Thoracic aorta (tissue), 2 donors: Measurements from ENCODE around the gene C8A. TPM values are rescaled to one million over a fixed set of nuclear protein-coding genes. Genes with fewer than 3 reads are reported as not detected.

Experiments
- ATAC-seq: fragments of 150-250 bp; one replicate; pipeline ENCODE4 v1.8.0; 2017; ENCODE audit warnings: low read depth; ENCODE audit not compliant: insufficient number of reproducible peaks, low FRiP score
- DNase-seq: peaks from one replicate; pipeline ENCODE4 v3.0.0-alpha.2; 2020; ENCODE audit warnings: low spot score
- H3K27ac ChIP-seq, 2 donors: fragments of 200-600 bp; sonication (generic); 1 replicate in 1 of 2; 2 replicates in 1 of 2; pipeline ENCODE4 v1.5.1; 2016; ENCODE audit warnings: mild to moderate bottlenecking in 2 of 2, moderate library complexity in 2 of 2
- H3K27me3 ChIP-seq: fragments of 200-600 bp; sonication (generic); replicated peaks from 2 replicates; pipeline ENCODE4 v1.6.0; 2016; ENCODE audit warnings: mild to moderate bottlenecking; ENCODE audit not compliant: insufficient read depth
- H3K36me3 ChIP-seq: fragments of 200-600 bp; sonication (generic); one replicate; pipeline ENCODE4 v1.5.1; 2016
- H3K4me1 ChIP-seq, 2 donors: fragments of 200-600 bp; sonication (generic); 1 replicate in 1 of 2; 2 replicates in 1 of 2; pipeline versions ENCODE4 v1.5.1 to v1.6.0; 2016; ENCODE audit warnings: low read depth in 2 of 2, mild to moderate bottlenecking in 1 of 2; ENCODE audit not compliant: control insufficient read depth in 1 of 2
- H3K4me3 ChIP-seq: fragments of 200-600 bp; sonication (generic); 2 replicates; pipeline ENCODE4 v1.5.1; 2016; ENCODE audit warnings: mild to moderate bottlenecking
- H3K9me3 ChIP-seq: fragments of 200-600 bp; sonication (generic); 2 replicates; pipeline ENCODE4 v1.5.1; 2016
- total RNA-seq, 2 donors: library from RNA; depleted of rRNA; stranded (reverse); fragments of >200 nt; gene quantifications; one replicate each; pipeline versions ENCODE4 v1.1.0 to v1.2.3, GENCODE V29; 2016
- TF ChIP-seq, protein P1 (sequence below): fragments of 200-600 bp; sonication (generic); IDR thresholded peaks from one replicate; pipeline ENCODE4 v1.5.1; 2019; ENCODE audit warnings: antibody characterized with exemption

C8A gene
- total RNA-seq, 2 donors from 2014 or later, result not detected

DNA sequence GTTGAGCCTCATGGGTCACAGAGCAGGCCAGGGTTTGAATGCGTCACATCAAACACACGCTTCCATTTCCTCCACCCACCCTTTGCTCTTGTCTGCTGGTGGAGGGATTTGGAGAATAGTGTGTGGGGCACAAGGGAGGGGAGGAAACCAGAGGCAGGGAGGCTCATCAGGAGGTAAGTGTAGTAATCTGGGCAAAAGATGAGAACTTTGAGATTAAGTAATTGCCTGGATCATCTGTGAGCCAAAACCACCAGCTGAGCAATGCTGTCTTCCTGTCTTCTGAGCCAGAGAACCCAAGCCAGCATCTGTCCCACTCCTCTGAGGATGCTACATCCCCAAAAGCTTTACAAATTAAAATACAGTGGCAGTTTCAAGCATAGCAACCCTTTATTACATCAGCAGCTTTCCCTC is 66.0 kb downstream of the C8A start:
- H3K9me3 ChIP-seq, result no peaks in the 10 kb centered on the region
- ATAC-seq (no peak), DNase-seq (no peak)
- no peaks in the 10 kb centered on the region for H3K27me3 ChIP-seq
- H3K36me3 ChIP-seq, result no peaks in the 10 kb centered on the region
- H3K27ac ChIP-seq, result no peak overlapping the region
- no peak overlapping the region for H3K4me3 ChIP-seq
- TF ChIP-seq, protein P1, sequence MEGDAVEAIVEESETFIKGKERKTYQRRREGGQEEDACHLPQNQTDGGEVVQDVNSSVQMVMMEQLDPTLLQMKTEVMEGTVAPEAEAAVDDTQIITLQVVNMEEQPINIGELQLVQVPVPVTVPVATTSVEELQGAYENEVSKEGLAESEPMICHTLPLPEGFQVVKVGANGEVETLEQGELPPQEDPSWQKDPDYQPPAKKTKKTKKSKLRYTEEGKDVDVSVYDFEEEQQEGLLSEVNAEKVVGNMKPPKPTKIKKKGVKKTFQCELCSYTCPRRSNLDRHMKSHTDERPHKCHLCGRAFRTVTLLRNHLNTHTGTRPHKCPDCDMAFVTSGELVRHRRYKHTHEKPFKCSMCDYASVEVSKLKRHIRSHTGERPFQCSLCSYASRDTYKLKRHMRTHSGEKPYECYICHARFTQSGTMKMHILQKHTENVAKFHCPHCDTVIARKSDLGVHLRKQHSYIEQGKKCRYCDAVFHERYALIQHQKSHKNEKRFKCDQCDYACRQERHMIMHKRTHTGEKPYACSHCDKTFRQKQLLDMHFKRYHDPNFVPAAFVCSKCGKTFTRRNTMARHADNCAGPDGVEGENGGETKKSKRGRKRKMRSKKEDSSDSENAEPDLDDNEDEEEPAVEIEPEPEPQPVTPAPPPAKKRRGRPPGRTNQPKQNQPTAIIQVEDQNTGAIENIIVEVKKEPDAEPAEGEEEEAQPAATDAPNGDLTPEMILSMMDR, result no peak
- H3K4me1 ChIP-seq, result no peaks in the 10 kb centered on the region

DNA sequence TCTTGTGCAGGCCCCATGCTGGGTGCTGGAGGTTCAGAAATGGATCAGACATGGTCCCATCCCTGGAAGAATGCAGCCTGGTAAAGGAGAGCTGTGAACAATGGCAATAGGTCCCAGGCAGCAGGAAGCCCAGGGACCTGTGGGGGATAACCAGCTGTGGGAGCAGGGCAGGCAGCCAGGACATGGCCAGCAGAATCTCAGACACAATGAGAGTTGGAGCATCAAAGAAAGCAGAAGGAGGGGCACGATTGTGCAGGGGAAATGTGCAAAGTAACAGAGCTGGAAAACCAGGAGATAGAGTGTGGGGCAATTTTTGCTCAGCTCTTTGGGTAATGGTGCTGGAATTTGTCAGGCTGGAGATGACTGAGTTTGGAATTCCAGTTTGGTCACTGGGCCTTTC is 66.9 kb downstream of the C8A start:
- H3K36me3 ChIP-seq, result no peaks in the 10 kb centered on the region
- H3K27me3 ChIP-seq, result no peaks in the 10 kb centered on the region
- ATAC-seq (no peak), DNase-seq (no peak)
- H3K27ac ChIP-seq, result no peak overlapping the region
- no peaks in the 10 kb centered on the region for H3K9me3 ChIP-seq
- H3K4me3 ChIP-seq, result no peak overlapping the region
- H3K4me1 ChIP-seq, result no peaks in the 10 kb centered on the region
- TF ChIP-seq, protein P1, result no peak

DNA sequence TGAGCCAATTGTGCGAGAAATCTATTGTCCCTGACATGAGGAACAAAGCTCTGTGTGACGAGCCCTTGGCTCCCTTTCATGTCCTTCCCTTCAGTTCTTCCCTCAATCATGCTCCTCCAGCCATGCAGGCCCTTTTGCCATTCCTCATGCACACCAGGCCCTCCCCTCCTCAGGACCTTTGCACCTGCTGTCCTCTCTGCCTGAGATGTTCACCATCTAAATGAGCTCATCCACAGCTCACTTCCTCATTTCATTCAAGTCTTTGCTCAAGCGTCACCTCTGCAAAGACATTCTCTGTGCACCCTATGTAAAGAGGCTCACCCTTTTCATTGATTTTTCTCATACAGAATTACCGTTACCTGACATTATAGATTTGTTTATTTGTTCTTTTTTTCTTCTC is 67.5 kb downstream of the C8A start:
- Histone ChIP-seq H3K36me3 (no peaks in the 10 kb centered on the region), H3K4me3 (no peak overlapping the region), H3K27ac (no peak overlapping the region), H3K27me3 (no peaks in the 10 kb centered on the region), H3K9me3 (no peaks in the 10 kb centered on the region), H3K4me1 (no peaks in the 10 kb centered on the region)
- ATAC-seq (no peak), DNase-seq (no peak)
- TF ChIP-seq, protein P1, result no peak

DNA sequence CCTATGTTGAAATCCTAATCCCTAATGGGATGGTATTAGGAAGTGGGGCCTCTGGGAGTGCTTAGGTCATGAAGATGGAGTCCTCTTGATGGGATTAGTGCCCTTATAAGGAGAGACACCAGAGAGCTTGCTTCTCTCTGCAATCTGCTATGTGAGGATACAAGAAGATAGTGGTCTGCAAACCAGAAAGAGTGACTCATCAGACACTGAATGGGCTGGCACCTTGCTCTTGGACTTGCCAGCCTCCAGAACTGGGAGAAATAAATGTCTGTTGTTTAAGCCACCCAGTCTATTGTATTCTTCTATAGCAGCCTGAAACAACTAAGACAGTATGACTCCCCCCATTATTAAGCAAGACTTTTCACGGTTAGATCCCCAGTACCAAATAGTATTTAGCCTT is 67.9 kb downstream of the C8A start:
- ATAC-seq, result no peak

DNA sequence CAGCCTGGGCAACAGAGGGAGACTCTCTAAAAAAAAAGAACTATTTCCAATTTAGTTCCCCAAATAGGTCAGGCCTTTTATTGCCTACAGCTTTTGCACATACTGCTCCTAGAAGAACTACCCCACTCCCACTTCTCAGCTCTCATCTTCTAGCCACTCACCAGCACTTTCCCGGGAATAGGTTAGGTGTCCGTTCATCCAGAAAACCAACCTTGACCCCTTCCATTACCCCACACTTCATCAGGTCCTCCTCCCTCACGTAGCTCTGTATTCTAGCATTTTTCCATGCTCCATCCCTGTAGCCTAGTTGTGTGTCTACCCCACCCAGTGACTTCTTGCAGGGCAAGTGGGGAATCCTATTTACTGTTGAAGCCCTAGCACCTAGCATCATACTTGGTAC is 68.6 kb downstream of the C8A start:
- ATAC-seq, result no peak
- TF ChIP-seq, protein P1, result no peak

More for the DNA sequence above, 67.9 kb downstream of the C8A start:
- Histone ChIP-seq H3K27me3 (no peaks in the 10 kb centered on the region), H3K4me1 (no peaks in the 10 kb centered on the region), H3K4me3 (no peak overlapping the region), H3K36me3 (no peaks in the 10 kb centered on the region), H3K27ac (no peak overlapping the region), H3K9me3 (no peaks in the 10 kb centered on the region)
- TF ChIP-seq, protein P1, result no peak
- no peak for DNase-seq

More for the DNA sequence above, 68.6 kb downstream of the C8A start:
- Histone ChIP-seq H3K4me1 (no peaks in the 10 kb centered on the region), H3K9me3 (no peaks in the 10 kb centered on the region), H3K36me3 (no peaks in the 10 kb centered on the region), H3K4me3 (no peak overlapping the region), H3K27me3 (no peaks in the 10 kb centered on the region), H3K27ac (no peak overlapping the region)
- no peak for DNase-seq
